HG03095 (cell line): ENCODE measurements around the gene TGIF2.
"Not testable (repeated sequence)": the region's sequence is repeated elsewhere in the genome, so short reads cannot be mapped to it uniquely, and the experiment has no call there.

Experiments used
- ATAC-seq: cut with Tn5 transposase; IDR thresholded peaks from one replicate; pipeline ENCODE4 v1.9.1; 2021; ENCODE audit warnings: moderate library complexity; ENCODE audit not compliant: unreplicated experiment

Gene TGIF2

DNA sequence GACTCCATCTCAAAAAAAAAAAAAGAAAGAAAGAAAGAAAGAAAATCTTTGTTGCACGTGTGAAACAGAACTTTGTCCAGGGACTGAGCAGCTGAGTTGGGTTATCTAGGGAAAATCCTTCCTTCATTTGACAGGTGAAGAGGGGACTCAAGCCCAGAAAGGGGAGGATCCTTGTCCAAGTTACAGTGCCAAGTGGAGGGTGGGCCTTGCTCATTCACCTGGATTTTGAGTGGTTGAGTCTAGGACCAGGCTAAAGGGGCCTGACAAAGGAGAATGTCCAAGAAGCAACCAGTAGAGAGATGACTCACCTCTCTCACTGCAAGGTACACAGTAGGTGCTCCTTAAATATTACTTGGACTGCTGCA, 2.7 kb downstream of the TGIF2 start:
- no peak for ATAC-seq

DNA sequence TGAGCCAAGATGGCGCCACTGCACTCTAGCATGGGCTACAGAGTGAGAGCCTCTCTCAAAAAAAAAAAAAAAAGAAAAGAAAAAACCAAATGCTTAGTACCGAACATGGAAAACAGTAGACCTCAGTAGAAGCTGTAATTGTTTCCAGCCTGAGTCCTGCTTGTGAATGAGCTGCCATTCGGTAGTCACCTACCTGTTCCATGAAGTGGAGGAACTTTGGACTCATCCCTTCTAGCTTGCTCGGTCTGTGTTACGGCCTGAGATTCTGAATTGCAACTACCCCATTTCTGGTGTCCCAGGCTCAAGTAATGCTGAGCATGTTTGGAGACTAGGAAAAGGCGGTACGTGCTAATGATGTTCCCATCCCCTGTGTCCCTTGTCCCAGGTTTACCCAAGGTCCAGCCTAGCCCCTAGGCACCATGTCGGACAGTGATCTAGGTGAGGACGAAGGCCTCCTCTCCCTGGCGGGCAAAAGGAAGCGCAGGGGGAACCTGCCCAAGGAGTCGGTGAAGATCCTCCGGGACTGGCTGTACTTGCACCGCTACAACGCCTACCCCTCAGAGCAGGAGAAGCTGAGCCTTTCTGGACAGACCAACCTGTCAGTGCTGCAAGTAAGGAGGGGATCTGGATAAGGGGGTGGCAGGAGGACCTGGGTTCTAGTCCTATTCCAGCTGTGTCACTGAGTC, 5.1 kb downstream of the TGIF2 start:
- no peak for ATAC-seq

DNA sequence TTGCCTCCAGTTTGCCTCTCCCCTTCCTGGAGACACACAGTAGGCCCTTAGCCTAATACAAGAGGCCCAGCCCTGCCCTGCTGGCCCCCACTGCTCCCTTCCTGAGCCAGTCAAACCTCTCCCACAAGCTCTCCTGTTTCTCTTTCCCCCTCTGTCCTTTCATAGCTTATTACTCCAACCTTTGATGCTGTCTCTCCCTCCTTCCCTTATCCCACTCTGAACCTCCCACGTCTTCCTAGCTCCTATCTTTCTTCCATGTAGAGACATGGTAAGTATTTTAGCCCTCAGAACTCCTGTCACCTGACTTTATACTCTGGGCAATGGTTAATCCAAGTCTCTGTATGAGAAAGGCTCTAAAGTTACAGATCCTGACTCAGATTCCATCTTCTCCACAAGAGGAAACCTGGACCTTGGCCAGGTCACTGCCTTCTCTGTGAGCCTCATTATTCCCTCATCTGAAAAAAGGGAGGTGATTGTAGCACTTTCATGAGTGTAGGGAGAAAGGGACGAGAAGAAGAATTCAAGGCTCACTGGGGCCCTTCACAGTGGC, 6.7 kb downstream of the TGIF2 start:
- ATAC-seq: no peak

DNA sequence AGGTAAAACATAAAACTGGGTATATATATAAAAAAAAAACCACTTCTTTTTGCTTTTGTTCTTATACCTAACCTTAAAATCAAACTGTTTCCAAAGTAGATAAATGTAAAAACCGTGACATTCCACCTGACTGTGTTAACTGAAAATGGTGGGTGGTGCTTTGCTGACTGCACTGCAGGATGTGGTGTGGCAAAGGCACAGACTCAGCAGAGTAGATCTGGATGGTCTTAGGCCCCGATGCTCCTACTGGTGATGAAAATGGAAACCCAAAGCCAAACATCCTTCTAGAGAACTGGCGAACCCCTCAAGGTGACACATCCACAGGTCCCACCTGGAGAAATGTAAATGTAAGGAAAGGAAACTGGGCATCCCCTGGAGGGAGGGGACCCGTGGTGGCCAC, 8.9 kb downstream of the TGIF2 start:
- no peak for ATAC-seq

DNA sequence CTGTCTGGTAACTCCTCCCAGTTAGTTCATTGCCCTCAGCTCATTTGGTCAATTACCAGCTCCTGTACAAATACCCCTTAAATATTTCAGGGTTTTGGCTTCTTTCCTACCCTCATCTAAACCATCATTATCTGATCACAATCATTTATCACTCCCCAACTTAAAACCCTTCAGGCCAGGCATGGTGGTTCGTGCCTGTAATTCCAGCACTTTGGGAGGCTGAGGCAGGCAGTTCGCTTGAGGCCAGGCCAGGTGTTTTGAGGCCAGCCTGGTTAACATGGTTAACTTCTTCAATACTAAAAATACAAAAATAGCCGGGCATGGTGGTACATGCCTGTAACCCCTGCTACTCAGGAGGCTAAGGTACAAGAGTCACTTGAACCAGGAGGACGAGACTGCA, 9.4 kb downstream of the TGIF2 start:
- no peak for ATAC-seq

DNA sequence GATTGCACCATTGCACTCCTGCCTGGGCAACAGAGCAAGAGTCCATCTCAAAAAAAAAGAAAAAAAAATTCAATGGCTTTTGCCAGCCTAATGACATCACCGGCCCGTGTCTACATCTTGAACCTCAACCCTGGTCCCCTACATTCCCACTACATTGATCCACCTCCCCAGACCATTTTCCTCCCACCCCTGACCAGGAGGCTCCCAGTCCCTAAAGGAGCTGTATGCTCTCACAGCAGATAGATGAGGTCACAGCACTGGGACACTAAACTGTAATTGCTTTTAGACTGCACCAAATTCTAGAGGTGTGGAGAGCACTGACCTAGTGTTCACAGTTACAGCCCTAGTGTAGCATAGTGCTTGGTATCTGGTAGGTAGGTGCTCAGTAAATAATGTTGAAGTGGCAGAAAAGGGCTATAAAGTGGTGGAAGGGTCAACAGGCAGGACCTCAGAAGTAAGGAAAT, 10.7 kb downstream of the TGIF2 start:
- ATAC-seq: no peak

DNA sequence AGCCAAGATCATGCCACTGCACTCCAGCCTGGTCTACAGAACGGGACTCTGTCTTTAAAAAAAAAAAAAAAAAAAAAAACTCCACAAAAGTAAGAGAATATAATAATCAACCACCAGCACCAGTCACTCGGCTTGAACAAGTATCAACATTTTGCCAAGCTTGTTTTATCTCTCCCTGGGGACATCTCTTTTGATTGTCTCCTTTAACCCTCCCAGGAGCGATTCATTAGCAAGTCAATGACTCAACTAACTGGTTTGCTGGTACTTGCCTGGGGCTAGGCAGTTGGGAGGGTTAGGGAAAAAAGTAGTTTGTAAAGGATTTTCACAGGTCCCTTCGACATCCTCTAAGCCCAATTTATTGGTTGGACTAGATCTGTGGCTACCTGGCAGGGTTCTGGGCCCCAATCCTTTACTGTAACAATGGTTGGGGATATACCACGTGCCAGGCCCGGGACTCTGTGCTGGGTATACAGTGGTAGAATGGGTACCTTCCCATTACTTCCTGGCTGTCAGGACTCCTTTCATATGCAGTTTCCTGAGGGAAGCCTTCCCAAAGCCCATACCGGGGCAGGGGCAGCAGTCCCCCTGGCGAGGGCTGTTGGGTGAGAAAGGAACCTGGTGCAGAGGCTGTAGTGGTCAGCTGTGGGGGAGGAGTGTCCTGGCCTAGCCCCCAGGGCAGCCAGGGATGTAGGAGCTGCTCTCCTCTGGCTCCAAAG, 12.2 kb downstream of the TGIF2 start:
- no peak for ATAC-seq

DNA sequence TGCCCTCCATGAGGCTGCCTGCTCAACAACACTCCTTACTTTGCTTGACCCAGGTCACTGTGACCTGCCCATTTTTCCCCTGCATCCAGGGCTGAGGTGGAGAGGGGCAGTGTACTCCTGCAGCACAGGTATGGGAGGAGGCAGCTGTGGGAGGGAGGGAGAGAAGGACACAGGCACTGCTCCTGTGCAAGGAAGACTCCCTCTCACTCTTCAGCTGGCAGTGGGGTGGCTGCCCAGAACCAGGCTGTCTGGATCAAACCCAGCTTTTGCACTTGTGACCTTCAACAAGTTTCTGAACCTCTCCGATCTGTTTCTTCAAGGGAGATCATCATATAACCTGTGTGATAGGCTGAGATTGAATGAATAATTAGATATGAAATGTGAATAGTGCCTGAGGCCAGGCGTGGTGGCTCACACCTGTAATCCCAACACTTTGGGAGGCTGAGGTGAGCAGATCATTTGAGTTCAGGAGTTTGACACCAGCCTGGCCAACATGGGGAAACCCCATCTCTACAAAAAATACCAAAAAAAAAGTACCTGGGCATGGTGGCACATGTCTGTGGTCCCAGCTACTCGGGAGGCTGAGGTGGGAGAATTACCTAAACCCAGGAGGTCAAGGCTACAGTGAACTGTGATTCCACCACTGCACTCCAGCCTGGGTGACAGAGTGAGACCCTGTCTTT, 14.1 kb downstream of the TGIF2 start:
- ATAC-seq: no peak

DNA sequence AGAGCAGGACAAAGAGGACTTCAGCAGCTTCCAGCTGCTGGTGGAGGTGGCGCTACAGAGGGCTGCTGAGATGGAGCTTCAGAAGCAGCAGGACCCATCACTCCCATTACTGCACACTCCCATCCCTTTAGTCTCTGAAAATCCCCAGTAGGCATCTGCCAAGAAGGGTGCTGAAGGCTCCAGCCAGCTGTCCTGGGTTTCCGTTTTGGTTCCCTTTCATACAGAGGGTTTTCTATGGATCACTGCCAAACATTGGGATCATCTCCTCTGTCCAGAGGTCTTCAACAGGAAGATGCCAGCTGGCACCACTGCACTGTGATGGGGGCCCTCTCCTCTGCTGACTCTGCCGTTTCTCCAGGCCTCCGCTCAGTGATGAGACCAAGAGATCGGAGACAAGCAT, 17.9 kb downstream of the TGIF2 start:
- no peak for ATAC-seq

DNA sequence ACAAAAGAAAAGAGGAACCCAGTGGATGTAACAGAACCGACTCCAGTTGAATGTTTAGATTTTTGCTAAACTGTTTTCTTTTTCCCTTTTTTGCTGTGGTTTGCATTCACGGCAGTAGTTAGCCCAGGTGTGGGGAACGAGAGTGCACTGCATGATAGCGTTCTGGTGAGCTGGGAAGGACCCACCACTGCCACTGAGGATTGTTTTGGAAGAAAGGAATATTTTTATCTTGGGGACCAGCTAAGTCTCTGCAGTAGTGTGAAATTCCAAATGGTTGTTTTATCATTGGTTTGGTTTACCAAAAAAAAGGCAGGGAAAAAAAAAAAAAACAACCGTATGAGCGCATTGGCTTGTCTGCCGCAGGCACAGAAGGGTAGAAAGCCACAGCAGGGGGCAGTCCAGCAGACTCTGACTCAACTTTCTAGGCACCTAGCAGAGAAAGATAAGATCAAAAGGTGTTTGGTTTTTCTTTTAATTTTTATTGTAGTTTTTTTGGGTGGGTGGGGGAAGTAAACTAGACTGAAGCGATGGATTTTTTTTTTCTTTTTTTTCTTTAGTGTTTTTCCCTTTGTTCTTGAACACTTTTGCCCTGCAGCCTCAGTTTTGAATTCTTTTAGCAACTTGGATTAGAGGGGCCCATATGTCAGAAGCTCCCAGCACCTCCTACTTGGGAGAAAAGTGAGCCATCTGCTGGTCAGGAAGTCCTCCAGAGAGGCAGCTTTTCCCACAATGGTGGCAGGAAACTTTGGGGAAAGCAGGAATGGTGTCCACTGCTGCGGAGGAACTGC, 18.7 kb downstream of the TGIF2 start:
- no peak for ATAC-seq

DNA sequence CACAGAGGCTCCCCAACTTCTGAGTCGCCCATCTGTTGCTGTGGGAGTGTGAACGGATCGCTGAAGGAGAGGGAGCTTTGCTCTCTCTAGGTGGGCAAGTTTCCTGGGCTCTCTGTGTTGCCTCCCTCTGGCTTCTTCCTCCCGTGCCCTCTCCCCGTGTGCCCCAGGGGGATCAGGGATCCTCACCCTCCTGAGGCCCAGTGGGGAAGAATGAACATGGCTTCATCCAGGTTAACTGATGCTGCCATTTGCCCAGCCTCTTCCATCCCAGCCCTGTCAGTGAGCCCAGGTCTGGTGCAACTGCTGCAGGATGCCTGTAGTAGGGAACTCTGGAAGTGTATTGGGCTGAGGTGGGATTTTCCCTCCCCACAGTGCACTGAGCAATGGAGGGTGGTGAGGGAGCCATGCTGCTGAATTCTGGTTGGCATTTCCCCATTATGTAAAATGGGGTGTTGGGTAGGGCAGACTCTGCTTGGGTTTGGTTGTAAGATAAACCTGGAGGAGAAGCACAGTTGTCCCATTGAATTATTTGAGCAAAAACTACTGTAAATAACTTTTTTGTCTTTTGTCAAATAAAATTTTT, 20.0 kb downstream of the TGIF2 start:
- ATAC-seq: no peak

DNA sequence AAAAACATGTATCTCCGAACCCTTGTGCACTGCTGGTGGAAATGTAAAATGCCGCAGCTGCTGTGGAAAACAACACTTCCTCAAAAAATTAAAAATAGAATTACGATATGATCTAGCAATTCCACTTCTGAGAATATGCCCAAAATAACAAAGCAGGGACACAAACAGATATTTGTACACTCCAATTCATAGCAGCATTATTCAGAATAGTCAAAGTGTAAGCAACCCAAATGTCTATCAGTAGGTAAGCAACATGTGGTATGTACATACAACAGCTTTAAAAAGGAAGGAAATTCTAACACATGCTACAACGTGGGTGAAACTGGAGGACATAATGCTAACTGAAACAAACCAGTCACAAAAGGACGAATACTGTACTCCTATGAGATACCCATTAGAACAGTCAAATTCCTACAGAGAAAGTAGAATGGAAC, 26.5 kb downstream of the TGIF2 start:
- ATAC-seq: no peak

DNA sequence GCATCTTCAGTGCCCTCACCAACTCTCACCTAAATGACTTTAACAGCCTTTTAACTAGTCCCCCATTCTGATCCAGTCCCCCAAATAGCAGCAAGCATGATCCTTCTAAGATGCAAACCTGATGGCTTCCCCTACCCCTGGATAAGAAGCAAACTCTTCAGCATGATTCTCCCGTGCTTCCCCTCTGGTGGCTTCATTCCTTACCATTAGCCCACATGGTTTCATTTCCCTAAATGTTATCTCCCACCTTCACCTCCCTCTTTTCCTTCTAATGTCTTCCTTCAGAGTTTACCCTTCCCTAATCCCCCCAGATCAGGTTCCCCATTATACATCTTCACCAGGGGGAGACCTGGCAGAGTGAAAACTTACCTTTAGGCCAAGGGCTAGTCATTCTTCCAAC, 28.1 kb downstream of the TGIF2 start:
- ATAC-seq: no peak

DNA sequence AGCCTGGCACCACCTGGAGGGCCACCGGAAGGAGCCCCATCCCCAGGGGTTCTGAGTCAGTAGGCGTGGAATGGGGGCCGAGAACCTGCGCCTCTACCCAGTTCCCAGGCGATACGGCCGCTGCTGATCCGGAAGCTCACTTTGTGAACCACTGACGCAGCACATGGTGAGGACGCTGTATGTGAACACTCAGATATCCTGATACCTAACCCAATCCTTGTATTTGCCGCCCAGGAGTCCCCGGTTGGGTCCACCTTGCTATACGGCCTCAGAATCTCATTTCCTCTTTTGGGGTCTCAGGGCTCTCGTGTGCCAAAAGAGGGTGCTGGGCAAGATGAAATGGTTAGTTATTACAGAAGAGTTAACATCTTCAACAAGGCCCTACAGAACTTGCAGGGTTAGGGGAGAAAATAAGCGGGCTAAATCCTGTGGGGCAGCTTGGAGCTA, 31.6 kb downstream of the TGIF2 start:
- peak; percentile 35 for ATAC-seq

DNA sequence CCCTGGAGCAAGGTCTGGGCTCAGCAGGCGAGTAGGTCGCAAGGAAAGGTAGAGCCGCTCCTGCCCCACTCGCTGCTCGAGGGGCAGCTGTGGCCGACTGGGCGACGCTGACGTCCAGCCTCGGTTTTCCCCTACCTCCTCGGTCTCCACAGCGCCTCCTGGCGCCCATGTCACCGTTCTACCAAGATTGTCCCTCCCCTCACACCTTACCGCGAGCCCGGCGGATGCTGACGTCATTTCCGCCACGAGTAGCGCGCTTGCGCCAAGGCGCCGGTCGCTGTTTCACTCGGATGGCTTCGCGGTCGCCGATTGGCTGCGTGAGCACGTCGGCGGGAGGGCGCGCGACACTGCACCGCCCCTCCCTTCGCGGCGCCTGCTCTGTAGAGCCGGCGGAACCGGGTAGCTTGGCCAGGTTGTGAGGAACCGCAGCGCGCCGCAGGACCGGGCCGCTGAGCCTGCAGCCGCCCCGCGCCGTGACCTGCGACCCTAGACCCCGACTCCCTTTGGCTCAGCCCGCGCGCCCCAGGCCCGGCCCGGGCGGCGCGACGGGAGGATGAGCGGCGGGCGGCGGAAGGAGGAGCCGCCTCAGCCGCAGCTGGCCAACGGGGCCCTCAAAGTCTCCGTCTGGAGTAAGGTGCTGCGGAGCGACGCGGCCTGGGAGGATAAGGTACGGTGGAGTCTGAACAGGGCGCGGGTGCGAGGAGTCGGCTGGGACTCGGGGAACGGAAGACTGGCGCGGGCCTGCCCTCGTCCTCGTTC, 32.2 kb downstream of the TGIF2 start, which contains the start of gene RAB5IF:
Gene RAB5IF (plus strand): TSS at position 381 of the 759 bp plus-strand sequence. CDS start 173 bp downstream, at position 554.
- peak; percentile 83 for ATAC-seq

DNA sequence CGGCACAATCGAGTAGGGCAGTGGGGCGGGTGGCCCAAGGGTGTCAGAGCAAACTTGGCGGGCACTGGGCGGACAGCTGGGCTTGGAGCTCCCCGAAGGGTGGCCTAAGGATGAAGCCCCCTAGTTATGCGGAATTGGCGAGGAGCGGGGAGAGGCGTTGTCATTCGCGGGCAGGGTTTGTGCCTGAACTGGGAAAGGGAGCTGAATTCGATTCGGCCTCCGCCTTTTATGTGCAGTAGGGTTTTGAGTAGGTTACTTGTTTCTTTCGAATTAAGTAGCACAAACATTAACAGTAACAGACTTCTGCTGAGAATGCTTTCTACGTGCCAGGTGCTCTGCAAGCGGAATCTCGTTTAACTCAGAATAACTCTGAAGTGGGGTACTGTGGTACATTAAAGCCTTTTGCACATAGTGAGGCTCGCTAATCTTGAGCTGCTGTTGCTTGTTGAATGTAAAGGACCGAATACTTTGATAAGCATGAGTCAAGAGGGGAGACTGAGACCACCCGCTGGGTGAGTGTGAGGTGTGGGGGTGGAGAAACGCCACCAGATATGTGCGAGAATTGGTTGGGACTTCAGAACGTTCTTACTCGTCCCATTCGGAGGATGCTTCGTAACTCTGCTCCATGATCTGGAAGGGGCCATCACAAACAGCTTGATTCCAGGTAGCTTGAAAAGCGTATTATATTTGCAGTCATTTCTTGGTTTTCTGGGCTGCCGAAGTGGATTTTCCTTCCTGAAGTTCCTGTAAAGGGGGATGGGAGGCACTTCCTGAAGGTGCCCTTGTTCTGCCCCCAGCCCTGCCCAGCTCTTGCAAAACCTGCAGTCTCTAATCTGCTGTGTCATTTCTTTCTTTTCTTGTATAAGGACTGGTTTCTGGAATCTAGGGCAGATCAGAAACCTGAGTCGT, 33.0 kb downstream of the TGIF2 start:
- peak; percentile 14 for ATAC-seq

DNA sequence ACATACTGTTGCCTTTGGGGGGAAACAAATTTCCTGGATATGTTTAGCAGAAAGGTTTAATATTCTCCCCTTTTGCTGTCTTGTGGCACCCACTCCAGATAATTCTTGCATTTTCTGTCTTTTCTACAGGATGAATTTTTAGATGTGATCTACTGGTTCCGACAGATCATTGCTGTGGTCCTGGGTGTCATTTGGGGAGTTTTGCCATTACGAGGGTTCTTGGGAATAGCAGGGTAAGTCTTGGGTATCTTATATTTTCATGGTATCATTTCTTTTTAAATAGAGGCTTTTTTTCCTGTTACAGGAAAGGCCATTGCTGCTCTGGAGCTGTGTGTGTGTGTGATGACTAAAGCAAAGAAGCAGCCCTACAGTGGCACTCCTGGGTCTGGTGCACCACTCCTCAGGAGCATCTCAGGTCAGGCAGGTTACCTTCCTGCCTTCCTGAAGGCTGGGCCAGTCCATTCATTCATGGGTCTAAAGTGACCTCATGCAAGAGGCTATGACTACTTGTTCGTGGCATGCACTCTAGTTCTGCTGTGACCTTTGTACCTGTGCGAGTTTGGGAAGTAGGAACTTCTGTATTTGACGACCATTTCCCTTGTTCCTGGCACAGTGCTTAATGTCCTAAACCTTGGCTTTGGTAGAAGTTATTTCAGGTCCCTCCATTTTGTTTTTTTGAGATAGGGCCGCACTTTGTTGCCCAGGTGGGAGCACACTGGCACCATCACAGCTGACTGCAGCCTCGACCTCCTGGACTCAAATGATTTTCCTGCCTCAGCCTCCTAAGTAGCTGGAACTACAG, 34.4 kb downstream of the TGIF2 start:
- ATAC-seq: no peak

DNA sequence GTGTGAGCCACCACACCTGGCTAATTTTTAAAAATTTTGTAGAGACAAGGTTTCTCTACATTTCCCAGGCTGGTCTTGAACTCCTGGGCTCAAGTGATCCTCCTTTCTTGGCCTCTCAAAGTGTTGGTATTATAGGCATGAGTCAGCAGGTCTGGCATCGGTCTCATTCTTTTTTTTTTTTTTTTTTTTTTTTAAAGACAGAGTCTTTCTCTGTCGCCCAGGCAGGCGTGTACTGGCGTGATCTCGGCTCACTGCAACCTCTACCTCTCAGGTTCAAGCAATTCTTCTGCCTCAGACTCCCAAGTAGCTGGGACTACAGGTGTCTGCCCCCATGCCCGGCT, 35.0 kb downstream of the TGIF2 start:
- ATAC-seq: not testable (repeated sequence)
